Measurements from ENCODE around the gene DENND4A.

DNA sequence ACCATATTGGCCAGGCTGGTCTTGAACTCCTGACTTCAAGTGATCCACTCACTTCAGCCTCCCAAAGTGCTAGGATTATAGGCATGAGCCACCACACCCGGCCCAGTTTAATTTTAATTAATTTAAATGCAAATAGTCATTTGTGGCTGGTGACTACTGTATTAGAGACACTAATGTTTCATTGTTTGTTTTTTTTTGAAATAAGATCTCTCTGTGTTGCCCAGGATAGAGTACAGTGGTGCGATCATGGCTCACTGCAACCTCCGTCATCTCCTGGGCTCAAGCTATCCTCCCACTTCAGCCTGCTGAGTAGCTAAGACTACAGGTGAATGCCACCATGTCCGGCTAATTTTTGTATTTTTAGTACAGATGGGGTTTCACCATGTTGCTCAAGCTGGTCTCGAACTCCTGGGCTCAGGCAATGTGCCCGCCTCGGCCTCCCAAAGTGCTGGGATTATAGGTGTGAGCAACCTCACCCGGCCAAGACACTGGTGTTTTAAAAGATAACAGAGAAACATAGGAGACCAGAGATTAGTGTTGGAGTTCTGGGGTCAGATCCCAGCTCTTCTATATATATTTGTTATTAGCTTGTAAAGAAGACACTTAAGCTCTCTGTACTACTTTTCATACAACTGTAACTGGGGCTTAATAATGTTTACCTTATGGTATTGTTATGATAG lies 42.6 kb upstream of the DENND4A start:
- TF ChIP-seq POLR2AphosphoS5 (IDR thresholded peaks at IDR 0.05; ENCODE audit: low read depth, low read length) (no peak), CTCF (IDR thresholded peaks at IDR 0.05) (no peak), REST (IDR thresholded peaks at IDR 0.05; ENCODE audit: insufficient read depth in 1 of 2, low read depth in 2 of 2, low read length in 1 of 2) (no peak), SIN3A (IDR thresholded peaks at IDR 0.05; ENCODE audit: borderline replicate concordance, insufficient read depth, low read depth, low read length) (no peak)

Measured in Panc1 (cell line).